Common myeloid progenitor, CD34-positive (primary cell): ENCODE measurements around the gene ST8SIA2.

Experiments
- CTCF ChIA-PET: fragments of 350-600 bp; sonication (Branson Sonifier 250); formaldehyde crosslinking; loops from one replicate; lab custom pipeline; 2021; ENCODE audit warnings: antibody characterized with exemption; lab: Charles Lee
- POLR2A ChIA-PET: fragments of 350-600 bp; sonication (Branson Sonifier 250); formaldehyde crosslinking; loops from one replicate; lab custom pipeline; 2021; ENCODE audit warnings: antibody characterized with exemption; lab: Charles Lee
- DNase-seq, 3 donors: peaks; one replicate each; pipeline versions ENCODE4 v3.0.0 to v3.0.0-alpha.2; 2013
- H3K27ac ChIP-seq, 2 experiments: 1 replicate in 1 of 2; 2 replicates in 1 of 2; pipeline ENCODE4 v1.7.0; 2013; ENCODE audit warnings: inconsistent platforms in 2 of 2, low read length in 2 of 2, mild to moderate bottlenecking in 2 of 2, low read depth in 1 of 2, moderate library complexity in 1 of 2; ENCODE audit not compliant: severe bottlenecking in 2 of 2, insufficient read depth in 1 of 2, poor library complexity in 1 of 2
- H3K27me3 ChIP-seq, 5 experiments: replicated peaks in 2 of 5; 1 replicate in 3 of 5; 2 replicates in 2 of 5; pipeline versions ENCODE4 v1.6.1 to v1.7.0; 2013; ENCODE audit warnings: low read length in 4 of 5, mild to moderate bottlenecking in 2 of 5, moderate library complexity in 2 of 5, inconsistent platforms in 1 of 5; ENCODE audit not compliant: insufficient read depth in 5 of 5, control insufficient read depth in 4 of 5
- H3K36me3 ChIP-seq, 4 experiments: 1 replicate in 2 of 4; 2 replicates in 2 of 4; pipeline versions ENCODE4 v1.6.1 to v1.7.0; 2013; ENCODE audit warnings: low read length in 3 of 4, control low read depth in 1 of 4, mild to moderate bottlenecking in 1 of 4; ENCODE audit not compliant: control insufficient read depth in 4 of 4, insufficient read depth in 4 of 4
- H3K4me1 ChIP-seq, 4 experiments: 1 replicate in 3 of 4; 2 replicates in 1 of 4; pipeline versions ENCODE4 v1.6.1 to v1.7.1; 2013; ENCODE audit warnings: low read length in 3 of 4, mild to moderate bottlenecking in 3 of 4, control low read depth in 1 of 4, inconsistent platforms in 1 of 4, moderate library complexity in 1 of 4; ENCODE audit not compliant: control insufficient read depth in 4 of 4, insufficient read depth in 4 of 4; ENCODE audit errors: control extremely low read depth in 1 of 4
- H3K4me3 ChIP-seq, 7 experiments: 1 replicate in 4 of 7; 2 replicates in 3 of 7; pipeline versions ENCODE4 v1.5.1 to v1.7.0; 2013; ENCODE audit warnings: mild to moderate bottlenecking in 7 of 7, low read length in 6 of 7, moderate library complexity in 6 of 7, inconsistent platforms in 2 of 7, low read depth in 2 of 7, control low read depth in 1 of 7; ENCODE audit not compliant: insufficient read depth in 4 of 7, control insufficient read depth in 1 of 7; ENCODE audit errors: extremely low read depth in 1 of 7
- H3K9me3 ChIP-seq, 5 experiments: 1 replicate in 4 of 5; 2 replicates in 1 of 5; pipeline versions ENCODE4 v1.6.1 to v1.7.1; 2013; ENCODE audit warnings: low read length in 4 of 5, mild to moderate bottlenecking in 2 of 5, inconsistent platforms in 1 of 5, low read depth in 1 of 5, moderate library complexity in 1 of 5; ENCODE audit not compliant: control insufficient read depth in 4 of 5, insufficient read depth in 2 of 5; ENCODE audit errors: control extremely low read depth in 1 of 5
- WGBS: methylation state at CpG from one replicate; pipeline ENCODE4 v1.1.5; 2013; ENCODE audit not compliant: insufficient coverage; 5-methylcytosine and 5-hydroxymethylcytosine counted together

Gene ST8SIA2

DNA sequence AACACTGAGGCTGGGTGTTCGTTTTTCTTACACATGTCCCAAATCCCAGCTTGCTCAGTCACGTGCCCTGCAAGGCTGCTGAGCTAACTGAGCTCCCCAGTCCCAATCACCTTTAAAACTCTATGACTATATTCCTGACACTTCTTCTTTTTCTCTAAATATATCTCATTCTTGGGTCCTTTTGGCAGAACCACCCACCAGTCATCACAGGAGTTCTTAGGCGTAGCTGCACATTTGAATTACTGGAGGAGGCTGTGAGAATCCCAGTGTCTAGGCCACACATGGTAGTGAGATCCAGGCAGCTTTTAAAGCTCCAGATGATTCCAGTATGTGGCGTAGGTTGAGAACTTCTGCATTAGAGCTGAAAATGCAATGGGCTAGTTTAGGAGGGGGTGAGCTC is 66.3 kb downstream of the ST8SIA2 start:
- 100% methylated on average over 4 of the region's 4 CpGs for WGBS
- CTCF ChIA-PET: no interaction called here
- peaks cover 0 to 8% (median 3%) of the 10 kb centered on the region in 5 experiments for H3K27me3 ChIP-seq
- no peaks in the 10 kb centered on the region for H3K36me3 ChIP-seq
- H3K27ac ChIP-seq: no peak overlapping the region
- no peaks in the 10 kb centered on the region for H3K9me3 ChIP-seq
- no peak overlapping the region for H3K4me3 ChIP-seq
- POLR2A ChIA-PET: no interaction called here
- DNase-seq: no peak
- no peaks in the 10 kb centered on the region for H3K4me1 ChIP-seq

DNA sequence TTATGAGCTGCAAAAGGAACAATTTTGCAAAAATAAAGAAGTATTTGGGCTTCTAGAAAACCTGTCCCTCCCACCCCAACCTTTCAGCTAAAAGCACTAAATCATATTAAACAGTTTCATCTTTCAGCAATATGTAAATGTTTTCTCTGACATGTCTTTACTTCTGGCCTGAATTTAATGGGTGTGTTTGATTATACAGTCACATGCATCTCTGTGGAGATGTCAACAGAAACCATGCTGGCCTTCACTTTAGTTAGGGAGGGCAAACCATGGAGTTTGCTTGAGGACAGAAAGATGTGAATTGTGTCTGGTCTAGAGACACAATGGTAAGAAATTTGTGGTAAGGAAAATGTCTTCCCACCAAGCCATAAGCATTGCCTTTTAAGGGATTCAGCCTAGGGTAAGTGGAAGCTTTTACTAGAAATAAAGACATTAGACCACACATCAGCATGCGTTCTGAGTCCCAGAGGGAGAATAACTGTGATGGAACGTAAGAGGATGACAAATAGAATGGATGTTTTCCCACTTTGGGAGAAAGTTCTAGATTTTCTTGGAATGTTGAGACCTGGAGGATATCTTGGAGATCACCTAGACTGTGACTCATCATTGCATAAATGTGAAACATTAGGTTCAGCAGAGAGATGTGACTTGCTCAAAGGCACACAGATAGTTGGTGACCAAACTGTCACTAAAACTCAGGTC is 68.9 kb downstream of the ST8SIA2 start:
- H3K4me1 ChIP-seq: no peaks in the 10 kb centered on the region
- no peak overlapping the region for H3K4me3 ChIP-seq
- H3K27ac ChIP-seq: no peak overlapping the region
- no peaks in the 10 kb centered on the region for H3K36me3 ChIP-seq
- CTCF ChIA-PET: no interaction called here
- POLR2A ChIA-PET: no interaction called here
- WGBS: 100% methylated on average over 1 of the region's 2 CpGs
- no peak for DNase-seq
- H3K9me3 ChIP-seq: no peaks in the 10 kb centered on the region
- peaks cover 0 to 5% (median 0%) of the 10 kb centered on the region in 5 experiments for H3K27me3 ChIP-seq

DNA sequence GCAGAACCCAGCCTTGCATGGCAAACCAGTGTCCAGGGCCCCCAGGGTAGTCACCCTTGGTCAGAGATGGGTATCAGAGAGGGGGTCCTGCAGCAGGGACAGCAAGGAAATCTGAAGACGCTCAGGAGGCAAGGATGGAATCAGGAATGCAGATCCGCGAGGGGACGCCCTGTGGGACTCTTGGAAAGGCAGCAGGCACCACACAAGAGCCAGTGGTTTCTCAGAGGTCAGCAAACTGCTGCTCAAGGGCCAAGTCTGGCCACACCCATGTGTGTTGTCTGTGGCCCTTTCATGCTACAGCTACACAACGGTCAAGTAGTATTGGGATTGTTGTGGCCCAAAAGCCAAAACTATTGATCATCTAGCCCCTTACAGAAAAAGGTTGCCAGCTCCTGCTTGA is 69.7 kb downstream of the ST8SIA2 start:
- H3K27ac ChIP-seq: no peak overlapping the region
- DNase-seq: no peak
- no peak overlapping the region for H3K4me3 ChIP-seq
- WGBS: 85% methylated on average over 5 of the region's 5 CpGs
- POLR2A ChIA-PET: no interaction called here
- CTCF ChIA-PET: no interaction called here
- no peaks in the 10 kb centered on the region for H3K36me3 ChIP-seq
- peaks cover 0 to 4% (median 0%) of the 10 kb centered on the region in 5 experiments for H3K27me3 ChIP-seq
- no peaks in the 10 kb centered on the region for H3K4me1 ChIP-seq
- no peaks in the 10 kb centered on the region for H3K9me3 ChIP-seq

DNA sequence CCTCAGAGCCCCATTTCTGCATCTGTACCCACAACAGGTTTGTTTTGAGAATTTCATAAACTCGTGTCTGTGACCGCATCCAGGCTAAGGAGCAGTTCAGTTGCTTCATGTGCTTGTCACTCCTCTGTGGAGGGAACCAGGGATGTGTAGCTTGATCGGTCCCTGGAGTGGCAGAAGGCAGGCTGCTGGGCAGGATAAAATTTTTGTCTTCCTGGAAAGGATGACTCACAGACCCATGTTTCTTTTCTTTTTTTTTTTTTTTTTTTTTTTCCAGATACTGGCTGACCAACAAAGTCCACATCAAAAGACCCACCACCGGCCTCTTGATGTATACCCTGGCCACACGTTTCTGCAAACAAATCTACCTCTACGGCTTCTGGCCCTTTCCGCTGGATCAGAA is 70.1 kb downstream of the ST8SIA2 start:
- H3K27ac ChIP-seq: no peak overlapping the region
- no peaks in the 10 kb centered on the region for H3K9me3 ChIP-seq
- no peaks in the 10 kb centered on the region for H3K36me3 ChIP-seq
- H3K4me3 ChIP-seq: no peak overlapping the region
- H3K27me3 ChIP-seq: peaks cover 0 to 3% (median 0%) of the 10 kb centered on the region in 5 experiments
- ChIA-PET POLR2A (no interaction called here), CTCF (no interaction called here)
- WGBS: 78% methylated on average over 3 of the region's 7 CpGs
- no peaks in the 10 kb centered on the region for H3K4me1 ChIP-seq
- DNase-seq: no peak

DNA sequence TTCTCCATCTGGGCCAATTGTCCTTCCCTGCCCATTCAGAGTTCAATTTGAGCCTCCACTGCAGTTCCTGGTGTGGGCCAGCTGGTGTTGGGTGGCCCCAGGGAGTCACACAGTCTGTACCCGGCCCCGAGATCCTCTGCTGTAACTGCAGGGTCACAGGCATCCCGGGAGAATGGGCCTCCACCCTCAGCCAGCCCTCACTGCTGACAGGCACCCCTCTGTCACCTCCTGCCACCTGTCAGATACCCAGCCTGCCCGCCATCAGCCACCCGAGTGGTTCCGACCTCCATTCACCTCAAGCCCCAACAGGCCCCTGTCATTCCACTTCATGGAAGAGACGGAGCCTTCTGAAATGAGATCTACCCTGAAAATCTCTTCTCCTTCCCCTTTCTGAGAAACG is 73.2 kb downstream of the ST8SIA2 start:
- Histone ChIP-seq H3K9me3 (peaks cover 0 to 1% (median 0%) of the 10 kb centered on the region in 5 experiments), H3K27me3 (peaks cover 0 to 3% (median 0%) of the 10 kb centered on the region in 5 experiments), H3K36me3 (no peaks in the 10 kb centered on the region), H3K27ac (no peak overlapping the region), H3K4me1 (no peaks in the 10 kb centered on the region), H3K4me3 (no peak overlapping the region)
- ChIA-PET POLR2A (no interaction called here), CTCF (no interaction called here)
- no peak for DNase-seq
- WGBS: 86% methylated on average over 8 of the region's 8 CpGs

DNA sequence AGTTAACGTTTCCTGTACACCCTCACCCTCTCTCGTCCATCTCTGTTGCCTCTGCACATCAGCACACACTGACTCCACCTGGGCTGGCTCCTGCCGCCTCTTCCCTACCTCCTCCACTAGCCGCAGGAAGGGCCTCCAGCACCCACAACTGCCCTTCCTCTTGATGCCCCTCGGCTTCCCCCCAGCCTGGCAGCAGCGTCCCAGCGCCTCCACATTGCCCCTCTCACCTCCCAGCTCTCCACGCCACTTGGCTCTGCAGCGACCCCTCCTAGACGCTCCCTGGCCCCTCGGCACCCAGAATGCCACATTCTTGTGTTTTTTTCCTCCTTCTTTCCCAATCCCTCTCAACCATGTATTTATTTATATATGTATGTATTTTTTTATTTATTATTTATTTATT is 73.6 kb downstream of the ST8SIA2 start:
- H3K4me3 ChIP-seq: no peak overlapping the region
- peaks cover 0 to 1% (median 0%) of the 10 kb centered on the region in 5 experiments for H3K9me3 ChIP-seq
- H3K27me3 ChIP-seq: peaks cover 0 to 3% (median 0%) of the 10 kb centered on the region in 5 experiments
- 84% methylated on average over 8 of the region's 11 CpGs for WGBS
- CTCF ChIA-PET: no interaction called here
- no peak for DNase-seq
- no peak overlapping the region for H3K27ac ChIP-seq
- no peaks in the 10 kb centered on the region for H3K4me1 ChIP-seq
- POLR2A ChIA-PET: no interaction called here
- no peaks in the 10 kb centered on the region for H3K36me3 ChIP-seq

DNA sequence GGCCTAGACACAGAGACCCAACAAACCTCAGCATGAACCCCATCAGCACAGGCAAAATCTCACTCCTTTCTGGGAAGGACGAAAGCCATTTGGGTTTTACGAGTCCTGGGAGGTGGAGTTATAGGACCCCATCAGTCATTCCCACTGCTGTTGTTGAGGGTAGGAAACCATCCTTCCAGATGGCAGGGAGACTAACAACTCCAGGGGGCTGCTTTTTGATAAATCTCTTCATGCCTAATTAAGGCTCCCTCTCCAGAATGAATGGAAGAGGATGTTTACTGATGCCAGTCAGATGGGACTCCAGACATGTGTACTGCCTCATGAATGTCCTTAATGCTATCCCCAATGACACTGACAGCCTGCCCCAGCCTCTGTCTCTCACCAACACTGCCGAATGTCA is 75.3 kb downstream of the ST8SIA2 start:
- no peak overlapping the region for H3K27ac ChIP-seq
- H3K27me3 ChIP-seq: peaks cover 0 to 5% (median 0%) of the 10 kb centered on the region in 5 experiments
- ChIA-PET POLR2A (no interaction called here), CTCF (no interaction called here)
- peaks cover 0 to 1% (median 0%) of the 10 kb centered on the region in 5 experiments for H3K9me3 ChIP-seq
- H3K4me1 ChIP-seq: no peaks in the 10 kb centered on the region
- H3K36me3 ChIP-seq: no peaks in the 10 kb centered on the region
- H3K4me3 ChIP-seq: no peak overlapping the region
- 100% methylated on average over 2 of the region's 3 CpGs for WGBS
- DNase-seq: no peak
